Fibroblast of pulmonary artery (primary cell): ENCODE results near the gene ATP11C.

Experiments used
- DNase-seq: peaks from one replicate; pipeline ENCODE4 v3.0.0-alpha.2; 2010; ENCODE audit warnings: low read depth
- H3K4me3 ChIP-seq: replicated peaks from 2 replicates; pipeline ENCODE4 v1.5.1; 2011; ENCODE audit warnings: low read depth, mild to moderate bottlenecking, control low read depth, low read length, moderate library complexity
- TF ChIP-seq, protein P1 (sequence below): IDR thresholded peaks from 2 replicates; pipeline ENCODE4 v1.5.1; 2011; ENCODE audit warnings: mild to moderate bottlenecking, control low read depth, low read length, inconsistent platforms; ENCODE audit errors: missing control alignments

ATP11C gene

DNA sequence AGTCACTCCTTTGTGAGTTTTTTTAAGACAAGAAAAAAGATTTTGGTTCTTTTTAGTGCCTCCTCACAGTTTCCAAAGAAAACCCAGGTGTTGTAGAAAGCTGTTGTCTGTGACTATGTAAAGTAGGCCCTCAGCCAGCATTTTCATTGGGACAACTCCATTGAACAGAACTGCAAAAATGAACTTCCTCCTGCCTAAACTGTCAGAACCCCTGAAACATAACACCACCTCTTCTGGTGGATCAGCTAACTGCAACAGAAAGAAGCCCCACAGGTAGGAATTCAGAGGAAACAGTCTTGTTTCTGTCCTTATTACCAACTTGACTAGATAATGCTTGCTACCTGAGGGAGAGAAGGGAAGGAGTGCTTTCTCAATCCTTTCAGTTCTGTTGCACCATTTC, 3.4 kb upstream of the ATP11C start:
- no peak overlapping the region for H3K4me3 ChIP-seq
- TF ChIP-seq, protein P1, sequence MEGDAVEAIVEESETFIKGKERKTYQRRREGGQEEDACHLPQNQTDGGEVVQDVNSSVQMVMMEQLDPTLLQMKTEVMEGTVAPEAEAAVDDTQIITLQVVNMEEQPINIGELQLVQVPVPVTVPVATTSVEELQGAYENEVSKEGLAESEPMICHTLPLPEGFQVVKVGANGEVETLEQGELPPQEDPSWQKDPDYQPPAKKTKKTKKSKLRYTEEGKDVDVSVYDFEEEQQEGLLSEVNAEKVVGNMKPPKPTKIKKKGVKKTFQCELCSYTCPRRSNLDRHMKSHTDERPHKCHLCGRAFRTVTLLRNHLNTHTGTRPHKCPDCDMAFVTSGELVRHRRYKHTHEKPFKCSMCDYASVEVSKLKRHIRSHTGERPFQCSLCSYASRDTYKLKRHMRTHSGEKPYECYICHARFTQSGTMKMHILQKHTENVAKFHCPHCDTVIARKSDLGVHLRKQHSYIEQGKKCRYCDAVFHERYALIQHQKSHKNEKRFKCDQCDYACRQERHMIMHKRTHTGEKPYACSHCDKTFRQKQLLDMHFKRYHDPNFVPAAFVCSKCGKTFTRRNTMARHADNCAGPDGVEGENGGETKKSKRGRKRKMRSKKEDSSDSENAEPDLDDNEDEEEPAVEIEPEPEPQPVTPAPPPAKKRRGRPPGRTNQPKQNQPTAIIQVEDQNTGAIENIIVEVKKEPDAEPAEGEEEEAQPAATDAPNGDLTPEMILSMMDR, result peak; percentile 3
- DNase-seq, result no peak

- H3K4me3 ChIP-seq, result peak overlapping the region; percentile 74
- DNase-seq, result no peak
- TF ChIP-seq, protein P1, result no peak
Measured at GRCh38 chrX:139933904-139934303, 1.1 kb upstream of the ATP11C start.

- peak; percentile 36 for DNase-seq
- TF ChIP-seq, protein P1, result no peak
- peak overlapping the region; percentile 74 for H3K4me3 ChIP-seq
Measured at GRCh38 chrX:139932073-139932900, 566 bp downstream of the ATP11C start.

DNA sequence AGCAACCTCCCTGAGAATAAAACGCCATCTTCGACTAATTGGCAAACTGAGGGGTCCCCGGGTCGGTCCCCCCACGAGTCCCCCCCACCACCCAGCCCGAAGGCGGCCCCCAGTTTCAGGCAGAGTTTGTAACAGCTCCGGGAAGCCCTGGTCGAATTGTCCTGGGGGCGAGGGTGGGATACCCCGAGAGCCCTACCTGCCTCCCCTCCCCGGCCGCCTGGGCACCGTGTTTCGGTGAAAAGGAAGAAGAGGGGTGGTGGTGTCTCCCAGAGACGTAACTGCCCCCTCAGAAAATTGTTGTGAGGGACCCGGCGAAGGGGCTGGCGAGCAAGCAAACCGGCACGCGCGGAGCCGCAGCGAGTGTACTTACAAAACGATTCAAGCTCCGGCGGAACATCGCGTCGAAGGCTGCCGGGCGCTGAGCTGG, 1.2 kb downstream of the ATP11C start:
- DNase-seq, result no peak
- TF ChIP-seq, protein P1, result no peak
- peak overlapping the region; percentile 74 for H3K4me3 ChIP-seq

- TF ChIP-seq, protein P1, result no peak
- DNase-seq, result peak; percentile 8
- peak overlapping the region; percentile 74 for H3K4me3 ChIP-seq
Measured at GRCh38 chrX:139930916-139931645, 1.8 kb downstream of the ATP11C start.

GRCh38 chrX:139930401-139930800, 2.5 kb downstream of the ATP11C start:
- DNase-seq, result no peak
- peak overlapping the region; percentile 74 for H3K4me3 ChIP-seq

More at GRCh38 chrX:139930401-139930800, 2.5 kb downstream of the ATP11C start:
- TF ChIP-seq, protein P1, result no peak
